Breast epithelium (tissue), 4 donors: ENCODE data around the gene ZMIZ1. TPM values are rescaled to one million over a fixed set of nuclear protein-coding genes. Genes with fewer than 3 reads are reported as not detected.

Experiments
- DNase-seq, 2 donors: peaks; one replicate each; pipeline ENCODE4 v3.0.0-alpha.2; 2019; ENCODE audit warnings: low spot score in 2 of 2
- H3K27ac ChIP-seq, 2 donors: fragments of 200-600 bp; sonication (generic) in 1 of 2; one replicate each; pipeline ENCODE4 v1.5.1; 2016 to 2019; ENCODE audit warnings: mild to moderate bottlenecking in 1 of 2
- H3K27me3 ChIP-seq, 2 donors: fragments of 200-600 bp; sonication (generic) in 1 of 2; one replicate each; pipeline versions ENCODE4 v1.5.1 to v1.6.0; 2017 to 2019; ENCODE audit warnings: control low read depth in 1 of 2, mild to moderate bottlenecking in 1 of 2
- H3K36me3 ChIP-seq: fragments of 200-600 bp; one replicate; pipeline ENCODE4 v1.5.1; 2019
- H3K4me1 ChIP-seq, 2 donors: fragments of 200-600 bp; sonication (generic); one replicate each; pipeline ENCODE4 v1.5.1; 2016 to 2019; ENCODE audit warnings: control low read depth in 1 of 2
- H3K4me3 ChIP-seq, 3 donors: fragments of 200-600 bp; sonication (generic); 1 replicate in 2 of 3; 2 replicates in 1 of 3; pipeline ENCODE4 v1.5.1; 2016 to 2019; ENCODE audit warnings: mild to moderate bottlenecking in 3 of 3, moderate library complexity in 2 of 3
- H3K9me3 ChIP-seq, 2 donors: fragments of 200-600 bp; sonication (generic) in 1 of 2; one replicate each; pipeline ENCODE4 v1.5.1; 2016 to 2019; ENCODE audit warnings: control low read depth in 1 of 2
- CTCF ChIP-seq, 3 donors: fragments of 450-650 bp; IDR thresholded peaks; one replicate each; pipeline ENCODE4 v1.5.1; 2016 to 2017; ENCODE audit warnings: antibody characterized with exemption in 3 of 3, mild to moderate bottlenecking in 3 of 3, moderate library complexity in 3 of 3
- POLR2A ChIP-seq: fragments of 450-650 bp; IDR thresholded peaks from one replicate; pipeline ENCODE4 v1.6.1; 2016; ENCODE audit warnings: antibody characterized with exemption, mild to moderate bottlenecking, moderate library complexity
- POLR2AphosphoS5 ChIP-seq, 3 donors: sonication (generic); formaldehyde crosslinking; IDR thresholded peaks; one replicate each; pipeline ENCODE4 v1.6.1; 2017; ENCODE audit warnings: antibody characterized with exemption in 3 of 3
- intact Hi-C: fragments of 100-400 bp; cut with DNase I; formaldehyde crosslinking; loops from one replicate; pipeline ENCODE4 v1.15.1; 2023; ENCODE audit warnings: low total_unique reads
- total RNA-seq, 3 donors: library from RNA; depleted of rRNA; stranded (reverse); fragments of >200 nt; gene quantifications; one replicate each; pipeline ENCODE4 v1.1.0, GENCODE V29; 2016

ZMIZ1 gene
- total RNA-seq, 3 donors from 2014 or later, result 34.4 to 63.7 (median 39.8) TPM

DNA sequence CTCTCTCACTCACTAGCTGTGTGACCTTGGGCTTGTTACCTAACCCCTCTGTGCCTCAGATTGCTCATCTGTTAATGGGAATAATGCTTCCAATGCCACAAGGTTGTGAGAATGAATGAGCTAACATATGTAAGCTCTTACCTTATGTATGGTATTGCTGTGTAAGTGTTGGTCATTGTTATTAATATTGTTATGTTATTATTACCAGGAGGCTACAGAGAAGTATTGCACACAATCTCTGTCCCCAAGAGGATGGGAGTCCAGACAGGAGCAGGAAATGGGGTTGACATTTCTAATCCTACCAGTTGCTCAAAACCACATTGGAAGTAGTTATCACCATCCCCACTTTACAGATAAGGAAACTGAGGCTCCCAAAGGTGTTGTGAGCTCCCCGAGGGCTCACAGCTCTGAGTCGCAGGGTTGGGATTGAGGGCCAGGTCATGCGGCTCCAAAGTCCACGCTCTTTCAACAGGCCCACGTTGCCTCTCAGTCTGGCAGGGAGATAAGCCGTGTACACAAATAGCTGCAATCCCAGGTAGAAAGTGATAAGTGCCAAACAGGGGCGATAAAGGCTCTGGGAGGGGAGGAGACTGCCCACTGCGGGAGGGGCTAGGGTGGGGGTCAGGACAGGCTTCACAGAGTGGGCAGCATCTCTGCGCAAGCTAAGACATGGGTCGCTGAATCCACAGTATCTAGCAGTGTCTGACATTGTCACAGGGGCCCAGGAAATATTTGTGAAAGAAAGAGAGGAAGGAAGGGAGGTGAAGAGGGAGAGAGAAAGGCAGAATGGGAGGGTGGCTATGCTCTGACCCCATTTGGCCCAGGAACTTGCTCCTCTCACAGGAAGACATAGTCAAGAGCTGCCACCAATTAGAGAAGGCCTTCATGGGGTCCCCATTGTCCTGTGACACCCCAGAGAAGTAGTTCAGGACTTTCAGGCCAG lies 9.6 kb upstream of the ZMIZ1 start:
- Histone ChIP-seq H3K4me1 (no peaks in the 10 kb centered on the region), H3K27ac (peak overlapping the region; percentile 60 to 75), H3K4me3 (no peak overlapping the region), H3K27me3 (no peaks in the 10 kb centered on the region), H3K36me3 (no peaks in the 10 kb centered on the region), H3K9me3 (no peaks in the 10 kb centered on the region)
- no peak for TF ChIP-seq POLR2A
- no peak for TF ChIP-seq CTCF (IDR thresholded peaks at IDR 0.05)
- no peak for TF ChIP-seq POLR2AphosphoS5 (IDR thresholded peaks at IDR 0.05)
- DNase-seq, result no peak
- intact Hi-C loops, result no loop called here

GRCh38 chr10:79059859-79060379 lies 8.8 kb upstream of the ZMIZ1 start:
- Histone ChIP-seq H3K4me1 (no peaks in the 10 kb centered on the region), H3K27ac (peak overlapping the region; percentile 60 to 75), H3K27me3 (no peaks in the 10 kb centered on the region), H3K9me3 (no peaks in the 10 kb centered on the region), H3K36me3 (no peaks in the 10 kb centered on the region), H3K4me3 (no peak overlapping the region)
- intact Hi-C loops, result no loop called here
- TF ChIP-seq POLR2AphosphoS5 (IDR thresholded peaks at IDR 0.05) (peak in 1 of 3 donors; percentile 12), CTCF (IDR thresholded peaks at IDR 0.05) (no peak), POLR2A (no peak)
- no peak for DNase-seq

GRCh38 chr10:79060641-79061255 lies 8.0 kb upstream of the ZMIZ1 start:
- Histone ChIP-seq H3K27me3 (no peaks in the 10 kb centered on the region), H3K4me3 (no peak overlapping the region), H3K4me1 (no peaks in the 10 kb centered on the region), H3K36me3 (no peaks in the 10 kb centered on the region), H3K27ac (no peak overlapping the region), H3K9me3 (no peaks in the 10 kb centered on the region)
- peak in 1 of 2 donors; percentile 7 for DNase-seq
- intact Hi-C loops, result no loop called here
- TF ChIP-seq POLR2A (no peak), POLR2AphosphoS5 (IDR thresholded peaks at IDR 0.05) (no peak), CTCF (IDR thresholded peaks at IDR 0.05) (no peak)

DNA sequence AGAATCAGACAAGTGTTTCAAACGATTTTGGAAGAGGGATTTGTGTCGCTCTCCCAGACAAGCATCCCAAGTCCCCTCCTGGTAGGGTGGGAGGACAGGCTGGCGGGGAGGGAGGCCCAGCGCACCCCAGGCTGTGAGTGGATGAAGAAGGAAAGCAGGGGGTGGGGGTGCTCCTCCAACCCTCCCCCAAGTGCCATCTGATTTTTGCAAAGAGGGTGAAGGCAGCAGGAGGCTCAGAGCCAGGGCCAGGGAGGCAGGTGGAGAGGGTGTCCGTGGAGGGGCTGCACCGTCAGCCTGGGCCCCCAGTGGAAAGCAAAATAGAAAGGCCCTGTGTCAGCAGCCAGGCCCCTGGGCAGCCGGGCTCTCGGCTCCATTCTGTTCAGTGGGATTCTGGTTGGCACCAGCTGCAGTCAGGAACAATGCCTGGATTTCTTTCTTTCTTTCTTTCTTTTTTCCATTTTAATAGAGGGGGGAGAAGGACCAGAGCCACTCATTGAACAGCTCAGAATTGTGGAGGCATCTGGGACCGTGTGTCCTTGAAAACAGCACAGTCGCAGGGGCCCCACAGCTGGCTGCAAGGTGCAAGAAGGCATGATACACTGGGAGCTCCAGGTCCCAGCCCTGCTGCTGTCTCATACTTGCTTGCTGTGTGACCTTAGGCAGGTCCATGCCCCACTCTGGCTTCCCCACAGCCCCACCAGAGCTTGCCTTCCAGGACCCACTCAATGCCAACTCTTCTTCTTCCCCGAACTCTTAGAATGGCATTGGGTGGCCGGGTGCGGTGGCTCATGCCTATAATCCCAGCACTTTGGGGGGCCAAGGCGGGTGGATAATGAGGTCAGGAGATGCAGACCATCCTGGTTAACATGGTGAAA lies 7.1 kb upstream of the ZMIZ1 start:
- Histone ChIP-seq H3K4me3 (no peak overlapping the region), H3K36me3 (no peaks in the 10 kb centered on the region), H3K4me1 (no peaks in the 10 kb centered on the region), H3K9me3 (no peaks in the 10 kb centered on the region), H3K27ac (no peak overlapping the region), H3K27me3 (no peaks in the 10 kb centered on the region)
- intact Hi-C loops, result no loop called here
- DNase-seq, result peak in 1 of 2 donors; percentile 15
- TF ChIP-seq CTCF (IDR thresholded peaks at IDR 0.05) (no peak), POLR2A (no peak), POLR2AphosphoS5 (IDR thresholded peaks at IDR 0.05) (no peak)
